ENCODE measurements around the gene COA1. TPM values are rescaled to one million over a fixed set of nuclear protein-coding genes. Genes with fewer than 3 reads are reported as not detected.
A peak's percentile ranks its signal among the peaks of the same experiment; 100 is the strongest.

Gene COA1
- total RNA-seq, 6 experiments from 2014 or later = 52.5 to 61.5 (median 57.3) TPM

- TF ChIP-seq CTCF (IDR thresholded peaks at IDR 0.05) = no peak
- Mint-ChIP-seq H3K4me3 (no peak overlapping the region), H3K27ac (no peak overlapping the region), H3K27me3 (ENCODE audit: insufficient read depth) (no peaks in the 10 kb centered on the region; the same call in 1 of the 2 replicates), H3K9me3 (peaks cover 20% of the 10 kb centered on the region), H3K4me1 (ENCODE audit: low read depth) (peaks cover 93% of the 10 kb centered on the region), H3K36me3 (ENCODE audit: low read depth) (peaks cover 59% of the 10 kb centered on the region)
- no peak for DNase-seq
These were observed 59.8 kb downstream of the COA1 start for GRCh38 chr7:43669286-43670081.

- Mint-ChIP-seq H3K9me3 (peaks cover 13% of the 10 kb centered on the region), H3K27me3 (ENCODE audit: insufficient read depth) (no peaks in the 10 kb centered on the region; the same call in 1 of the 2 replicates), H3K4me3 (no peak overlapping the region), H3K36me3 (ENCODE audit: low read depth) (peaks cover 53% of the 10 kb centered on the region), H3K27ac (no peak overlapping the region), H3K4me1 (ENCODE audit: low read depth) (peaks cover 90% of the 10 kb centered on the region)
- no peak for TF ChIP-seq CTCF (IDR thresholded peaks at IDR 0.05)
- DNase-seq = no peak
These were observed 61.3 kb downstream of the COA1 start for GRCh38 chr7:43668035-43668434.

- peak overlapping the region; percentile 69; the same call in 1 of the 2 replicates for H3K27ac Mint-ChIP-seq
- H3K9me3 Mint-ChIP-seq = peaks cover 4% of the 10 kb centered on the region; the same call in 1 of the 2 replicates
- H3K4me3 Mint-ChIP-seq = no peak overlapping the region
- TF ChIP-seq CTCF (IDR thresholded peaks at IDR 0.05) = no peak
- H3K27me3 Mint-ChIP-seq (ENCODE audit: insufficient read depth) = no peaks in the 10 kb centered on the region; the same call in 1 of the 2 replicates
- H3K36me3 Mint-ChIP-seq (ENCODE audit: low read depth) = peaks cover 46% of the 10 kb centered on the region
- DNase-seq = no peak
- H3K4me1 Mint-ChIP-seq (ENCODE audit: low read depth) = peaks cover 84% of the 10 kb centered on the region
These were observed 62.4 kb downstream of the COA1 start for GRCh38 chr7:43666938-43667337.

- Mint-ChIP-seq H3K4me3 (no peak overlapping the region), H3K36me3 (ENCODE audit: low read depth) (peaks cover 39% of the 10 kb centered on the region), H3K9me3 (no peaks in the 10 kb centered on the region), H3K27me3 (ENCODE audit: insufficient read depth) (no peaks in the 10 kb centered on the region; the same call in 1 of the 2 replicates), H3K4me1 (ENCODE audit: low read depth) (peaks cover 79% of the 10 kb centered on the region), H3K27ac (no peak overlapping the region)
- no peak for DNase-seq
- TF ChIP-seq CTCF (IDR thresholded peaks at IDR 0.05) = no peak
These were observed 64.6 kb downstream of the COA1 start for GRCh38 chr7:43664681-43665080.

GRCh38 chr7:43660141-43660540 lies 69.2 kb downstream of the COA1 start:
- Mint-ChIP-seq H3K4me3 (peak overlapping the region; percentile 30), H3K27me3 (ENCODE audit: insufficient read depth) (no peaks in the 10 kb centered on the region), H3K36me3 (ENCODE audit: low read depth) (peaks cover 43% of the 10 kb centered on the region), H3K4me1 (ENCODE audit: low read depth) (peaks cover 76% of the 10 kb centered on the region), H3K9me3 (no peaks in the 10 kb centered on the region), H3K27ac (peak overlapping the region; percentile 97)
- DNase-seq = no peak
- TF ChIP-seq CTCF (IDR thresholded peaks at IDR 0.05) = no peak
